Thoracic aorta (tissue), 2 donors: ENCODE results near the gene PLEKHF1. TPM values are rescaled to one million over a fixed set of nuclear protein-coding genes. Genes with fewer than 3 reads are reported as not detected.

Source experiments
- ATAC-seq: fragments of 150-250 bp; one replicate; pipeline ENCODE4 v1.8.0; 2017; ENCODE audit warnings: low read depth; ENCODE audit not compliant: insufficient number of reproducible peaks, low FRiP score
- DNase-seq: peaks from one replicate; pipeline ENCODE4 v3.0.0-alpha.2; 2020; ENCODE audit warnings: low spot score
- H3K27ac ChIP-seq, 2 donors: fragments of 200-600 bp; sonication (generic); 1 replicate in 1 of 2; 2 replicates in 1 of 2; pipeline ENCODE4 v1.5.1; 2016; ENCODE audit warnings: mild to moderate bottlenecking in 2 of 2, moderate library complexity in 2 of 2
- H3K27me3 ChIP-seq: fragments of 200-600 bp; sonication (generic); replicated peaks from 2 replicates; pipeline ENCODE4 v1.6.0; 2016; ENCODE audit warnings: mild to moderate bottlenecking; ENCODE audit not compliant: insufficient read depth
- H3K36me3 ChIP-seq: fragments of 200-600 bp; sonication (generic); one replicate; pipeline ENCODE4 v1.5.1; 2016
- H3K4me1 ChIP-seq, 2 donors: fragments of 200-600 bp; sonication (generic); 1 replicate in 1 of 2; 2 replicates in 1 of 2; pipeline versions ENCODE4 v1.5.1 to v1.6.0; 2016; ENCODE audit warnings: low read depth in 2 of 2, mild to moderate bottlenecking in 1 of 2; ENCODE audit not compliant: control insufficient read depth in 1 of 2
- H3K4me3 ChIP-seq: fragments of 200-600 bp; sonication (generic); 2 replicates; pipeline ENCODE4 v1.5.1; 2016; ENCODE audit warnings: mild to moderate bottlenecking
- H3K9me3 ChIP-seq: fragments of 200-600 bp; sonication (generic); 2 replicates; pipeline ENCODE4 v1.5.1; 2016
- CTCF ChIP-seq: fragments of 200-600 bp; sonication (generic); IDR thresholded peaks from one replicate; pipeline ENCODE4 v1.5.1; 2019; ENCODE audit warnings: antibody characterized with exemption
- total RNA-seq, 2 donors: library from RNA; depleted of rRNA; stranded (reverse); fragments of >200 nt; gene quantifications; one replicate each; pipeline versions ENCODE4 v1.1.0 to v1.2.3, GENCODE V29; 2016

The PLEKHF1 gene
- total RNA-seq, 2 donors from 2014 or later, result 21.4 to 56.2 TPM

- Histone ChIP-seq H3K27me3 (no peaks in the 10 kb centered on the region), H3K4me1 (peaks cover 5 to 12% of the 10 kb centered on the region in 2 donors), H3K27ac (no peak overlapping the region), H3K4me3 (no peak overlapping the region), H3K36me3 (no peaks in the 10 kb centered on the region), H3K9me3 (no peaks in the 10 kb centered on the region)
- DNase-seq (no peak), ATAC-seq (no peak)
- TF ChIP-seq CTCF, result no peak
Measured at GRCh38 chr19:29643361-29643935, 21.8 kb upstream of the PLEKHF1 start.

- Histone ChIP-seq H3K9me3 (no peaks in the 10 kb centered on the region), H3K36me3 (no peaks in the 10 kb centered on the region), H3K4me3 (no peak overlapping the region), H3K27ac (no peak overlapping the region), H3K4me1 (peaks cover 5 to 12% of the 10 kb centered on the region in 2 donors), H3K27me3 (no peaks in the 10 kb centered on the region)
- no peak for TF ChIP-seq CTCF
- DNase-seq (no peak), ATAC-seq (no peak)
Measured at GRCh38 chr19:29644210-29644609, 21.1 kb upstream of the PLEKHF1 start.

GRCh38 chr19:29645491-29645867 is 19.8 kb upstream of the PLEKHF1 start:
- Histone ChIP-seq H3K4me1 (peaks cover 5 to 12% of the 10 kb centered on the region in 2 donors), H3K36me3 (no peaks in the 10 kb centered on the region), H3K27me3 (no peaks in the 10 kb centered on the region), H3K9me3 (no peaks in the 10 kb centered on the region), H3K27ac (no peak overlapping the region), H3K4me3 (no peak overlapping the region)
- no peak for TF ChIP-seq CTCF
- ATAC-seq, result no peak
- DNase-seq, result no peak

- DNase-seq (no peak), ATAC-seq (peak; percentile 50)
- no peaks in the 10 kb centered on the region for H3K27me3 ChIP-seq
- no peaks in the 10 kb centered on the region for H3K36me3 ChIP-seq
- H3K4me1 ChIP-seq, result peaks cover 5 to 12% of the 10 kb centered on the region in 2 donors
- no peak overlapping the region for H3K4me3 ChIP-seq
- no peaks in the 10 kb centered on the region for H3K9me3 ChIP-seq
- no peak overlapping the region for H3K27ac ChIP-seq
- no peak for TF ChIP-seq CTCF
Measured at GRCh38 chr19:29645911-29646310, 19.4 kb upstream of the PLEKHF1 start.

- Histone ChIP-seq H3K4me3 (no peak overlapping the region), H3K9me3 (no peaks in the 10 kb centered on the region), H3K36me3 (no peaks in the 10 kb centered on the region), H3K27ac (no peak overlapping the region), H3K4me1 (peaks cover 2 to 3% of the 10 kb centered on the region in 2 donors), H3K27me3 (no peaks in the 10 kb centered on the region)
- TF ChIP-seq CTCF, result no peak
- ATAC-seq, result no peak
- no peak for DNase-seq
Measured at GRCh38 chr19:29650772-29651387, 14.4 kb upstream of the PLEKHF1 start.
